Upper lobe of right lung (tissue), 1 donor: Measurements from ENCODE around the gene KIAA0825. TPM values are rescaled to one million over a fixed set of nuclear protein-coding genes. Genes with fewer than 3 reads are reported as not detected.
"Not testable (repeated sequence)": the region's sequence is repeated elsewhere in the genome, so short reads cannot be mapped to it uniquely, and the experiment has no call there.

Experiments
- ATAC-seq: fragments of 200-7000 bp; cut with Tn5 transposase; one replicate; pipeline ENCODE4 v1.9.1; 2020; ENCODE audit warnings: mild to moderate bottlenecking, moderate library complexity
- DNase-seq: peaks from one replicate; pipeline ENCODE4 v3.0.0-alpha.2; 2020
- H3K27ac ChIP-seq: fragments of 200-600 bp; one replicate; pipeline ENCODE4 v1.8.0; 2022
- H3K27me3 ChIP-seq: fragments of 200-600 bp; one replicate; pipeline ENCODE4 v1.8.0; 2022; ENCODE audit warnings: mild to moderate bottlenecking
- H3K36me3 ChIP-seq: fragments of 200-600 bp; one replicate; pipeline ENCODE4 v1.8.0; 2022
- H3K4me1 ChIP-seq: fragments of 200-600 bp; one replicate; pipeline ENCODE4 v1.8.0; 2022
- H3K4me3 ChIP-seq: fragments of 200-600 bp; one replicate; pipeline ENCODE4 v1.8.0; 2022; ENCODE audit warnings: mild to moderate bottlenecking
- H3K9me3 ChIP-seq: fragments of 200-600 bp; one replicate; pipeline ENCODE4 v1.8.0; 2022
- CTCF ChIP-seq: fragments of 200-600 bp; IDR thresholded peaks from one replicate; pipeline ENCODE4 v1.8.0; 2022; ENCODE audit warnings: antibody characterized with exemption
- intact Hi-C: fragments of 100-400 bp; cut with DNase I; formaldehyde crosslinking; loops from one replicate; pipeline ENCODE4 v1.11.0; 2022
- total RNA-seq: library from RNA; stranded (reverse); fragmentation: NEBNext Ultra II Directional; extraction: Animal tissue kit (Norgen Biotek cat#: 25700); gene quantifications from one replicate; pipeline ENCODE4 v1.2.1, GENCODE V29; 2021
- donor health status: DM: no; HTN: yes; CAD: no; lungs with severe emphysema.

The KIAA0825 gene
- total RNA-seq, 1 donor from 2014 or later: 4.4 TPM

GRCh38 chr5:94361161-94361560 lies 257.2 kb downstream of the KIAA0825 start:
- TF ChIP-seq CTCF: no peak
- Histone ChIP-seq H3K36me3 (no peaks in the 10 kb centered on the region), H3K4me3 (no peak overlapping the region), H3K27me3 (no peaks in the 10 kb centered on the region), H3K27ac (no peak overlapping the region), H3K4me1 (no peaks in the 10 kb centered on the region), H3K9me3 (no peaks in the 10 kb centered on the region)
- ATAC-seq (no peak), DNase-seq (no peak)
- intact Hi-C loops: no loop called here

DNA sequence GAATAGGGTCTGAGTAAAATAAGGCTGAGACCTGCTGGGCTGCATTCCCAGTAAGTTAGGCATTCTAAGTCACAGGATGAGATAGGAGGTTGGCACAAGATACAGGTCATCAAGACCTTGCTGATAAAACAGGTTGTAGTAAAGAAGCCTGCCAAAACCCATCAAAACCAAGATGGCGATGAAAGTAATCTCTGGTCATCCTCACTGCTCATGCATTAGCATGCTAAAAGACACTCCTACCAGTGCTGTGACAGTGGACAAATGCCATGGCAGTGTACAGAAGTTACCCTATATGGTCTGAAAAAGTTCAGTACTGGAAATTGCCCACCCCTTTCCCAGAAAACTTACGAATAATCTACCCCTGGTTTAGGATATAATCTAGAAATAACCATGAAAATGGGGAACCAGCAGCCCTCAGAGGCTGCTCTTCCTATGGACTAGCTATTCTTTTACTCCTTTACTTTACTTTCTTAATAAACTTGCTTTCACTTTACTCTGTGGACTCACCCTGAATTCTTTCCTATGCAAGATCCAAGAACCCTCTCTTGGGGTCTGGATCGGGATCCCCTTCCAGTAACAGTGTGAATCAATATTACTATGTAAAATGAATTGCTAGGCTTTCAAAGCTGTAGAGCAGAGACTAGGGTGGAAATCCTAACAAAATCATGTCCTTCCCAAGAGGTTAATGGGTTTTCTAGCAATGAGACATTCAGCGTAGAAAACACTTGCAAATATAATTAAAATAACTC lies 257.8 kb downstream of the KIAA0825 start:
- Histone ChIP-seq H3K27me3 (no peaks in the 10 kb centered on the region), H3K4me3 (no peak overlapping the region), H3K27ac (no peak overlapping the region), H3K36me3 (no peaks in the 10 kb centered on the region), H3K4me1 (no peaks in the 10 kb centered on the region), H3K9me3 (no peaks in the 10 kb centered on the region)
- DNase-seq: no peak
- intact Hi-C loops: no loop called here
- TF ChIP-seq CTCF: no peak
- ATAC-seq: no peak

DNA sequence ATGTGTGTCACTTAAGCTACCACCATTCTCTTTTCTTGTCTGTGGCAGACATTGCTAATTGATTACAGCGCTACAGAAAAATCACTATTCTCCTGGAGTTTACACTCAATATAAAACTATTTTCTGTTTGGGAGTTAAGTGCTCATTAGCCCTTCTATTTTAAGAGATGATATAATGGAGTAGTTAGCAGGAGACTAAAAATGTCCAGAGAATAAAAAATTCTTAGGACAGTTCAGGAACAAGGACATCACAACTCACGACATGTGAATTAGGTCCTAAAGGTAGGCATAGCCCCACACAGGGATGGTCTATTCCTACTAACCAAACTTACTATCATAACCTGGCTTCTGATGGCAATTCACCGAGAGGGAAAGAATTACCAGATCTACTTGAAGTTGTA lies 258.5 kb downstream of the KIAA0825 start:
- DNase-seq (no peak), ATAC-seq (no peak)
- intact Hi-C loops: no loop called here
- no peak for TF ChIP-seq CTCF
- Histone ChIP-seq H3K27me3 (no peaks in the 10 kb centered on the region), H3K36me3 (no peaks in the 10 kb centered on the region), H3K27ac (no peak overlapping the region), H3K9me3 (no peaks in the 10 kb centered on the region), H3K4me3 (no peak overlapping the region), H3K4me1 (no peaks in the 10 kb centered on the region)

GRCh38 chr5:94355811-94356210 lies 262.6 kb downstream of the KIAA0825 start:
- ATAC-seq: no peak
- no peak for DNase-seq
- TF ChIP-seq CTCF: no peak
- Histone ChIP-seq H3K4me3 (no peak overlapping the region), H3K36me3 (no peaks in the 10 kb centered on the region), H3K27me3 (no peaks in the 10 kb centered on the region), H3K4me1 (no peaks in the 10 kb centered on the region), H3K27ac (no peak overlapping the region), H3K9me3 (no peaks in the 10 kb centered on the region)
- intact Hi-C loops: no loop called here

- H3K27me3 ChIP-seq, H3K36me3 ChIP-seq, ATAC-seq, H3K9me3 ChIP-seq, H3K4me1 ChIP-seq, H3K27ac ChIP-seq, DNase-seq, H3K4me3 ChIP-seq, intact Hi-C loops: not testable (repeated sequence)
These were observed 263.4 kb downstream of the KIAA0825 start for GRCh38 chr5:94354837-94355485.

GRCh38 chr5:94353605-94354004 lies 264.8 kb downstream of the KIAA0825 start:
- no peak for TF ChIP-seq CTCF
- Histone ChIP-seq H3K9me3 (peaks cover 3% of the 10 kb centered on the region), H3K4me1 (no peaks in the 10 kb centered on the region), H3K27me3 (no peaks in the 10 kb centered on the region), H3K36me3 (no peaks in the 10 kb centered on the region), H3K27ac (no peak overlapping the region), H3K4me3 (no peak overlapping the region)
- no peak for DNase-seq
- intact Hi-C loops: no loop called here
- no peak for ATAC-seq
